SK-N-SH (cell line): Measurements from ENCODE around the gene EFHD1. TPM values are rescaled to one million over a fixed set of nuclear protein-coding genes. Genes with fewer than 3 reads are reported as not detected.

Experiments
- CTCF ChIA-PET: fragments of 300-600, 350-600 bp; formaldehyde crosslinking; extraction: SDS; loops from one replicate; lab custom pipeline; 2021; lab: Yijun Ruan, JAX
- POLR2A ChIA-PET: fragments of 350-600 bp; sonication (Branson Sonifier 250); formaldehyde crosslinking; extraction: SDS; loops from one replicate; lab custom pipeline; 2020; ENCODE audit warnings: antibody characterized with exemption, inconsistent platforms; lab: Yijun Ruan, JAX
- DNase-seq: peaks from one replicate; pipeline ENCODE4 v3.0.0; 2012
- H2AFZ ChIP-seq: fragments of 200-600 bp; sonication (generic); 2 replicates; pipeline ENCODE4 v1.8.1; 2016; ENCODE audit warnings: antibody characterized with exemption, mild to moderate bottlenecking, low read depth
- H3F3A ChIP-seq: fragments of 200-600 bp; sonication (generic); replicated peaks from 2 replicates; pipeline ENCODE3; 2016; ENCODE audit warnings: antibody characterized with exemption, mild to moderate bottlenecking; ENCODE audit not compliant: insufficient read depth
- H3K27ac ChIP-seq, 2 experiments: fragments of 200-500 bp in 1 of 2; fragments of 200-600 bp in 1 of 2; sonication (Bioruptor generic) in 1 of 2; sonication (generic), shearing (Covaris generic) in 1 of 2; 2 replicates each; pipeline versions ENCODE4 v1.5.1 to v1.6.1; 2014 to 2016; ENCODE audit warnings: low read depth in 2 of 2, inconsistent platforms in 1 of 2, low read length in 1 of 2, mild to moderate bottlenecking in 1 of 2, mixed read lengths in 1 of 2
- H3K27me3 ChIP-seq: fragments of 200-600 bp; sonication (generic), shearing (Covaris generic); 2 replicates; pipeline ENCODE4 v1.6.1; 2016; ENCODE audit warnings: mixed run types; ENCODE audit not compliant: insufficient read depth
- H3K36me3 ChIP-seq, 2 experiments: fragments of 200-500 bp in 1 of 2; fragments of 200-600 bp in 1 of 2; sonication (Bioruptor generic) in 1 of 2; sonication (generic) in 1 of 2; replicated peaks in 1 of 2; 2 replicates each; pipeline versions ENCODE3 to v1.5.1; 2014 to 2016; ENCODE audit warnings: low read length in 1 of 2, mild to moderate bottlenecking in 1 of 2; ENCODE audit not compliant: insufficient read depth in 2 of 2, control insufficient read depth in 1 of 2
- H3K4me1 ChIP-seq, 2 experiments: fragments of 200-500 bp in 1 of 2; fragments of 200-600 bp in 1 of 2; sonication (Bioruptor generic) in 1 of 2; sonication (generic), shearing (Covaris generic) in 1 of 2; 2 replicates each; pipeline versions ENCODE4 v1.5.1 to v1.6.1; 2014 to 2016; ENCODE audit warnings: low read depth in 1 of 2, low read length in 1 of 2, mixed run types in 1 of 2; ENCODE audit not compliant: insufficient read depth in 2 of 2, control insufficient read depth in 1 of 2
- H3K4me2 ChIP-seq: fragments of 200-600 bp; sonication (generic), shearing (Covaris generic); 2 replicates; pipeline ENCODE4 v1.6.1; 2017; ENCODE audit warnings: mixed run types
- H3K4me3 ChIP-seq, 2 experiments: fragments of 200-500 bp in 1 of 2; fragments of 200-600 bp in 1 of 2; sonication (Bioruptor generic) in 1 of 2; sonication (generic), shearing (Covaris generic) in 1 of 2; 2 replicates each; pipeline versions ENCODE4 v1.5.1 to v1.8.1; 2014 to 2016; ENCODE audit warnings: low read depth in 2 of 2, inconsistent platforms in 1 of 2, low read length in 1 of 2, mild to moderate bottlenecking in 1 of 2, mixed read lengths in 1 of 2, moderate library complexity in 1 of 2
- H3K79me2 ChIP-seq: fragments of 200-600 bp; sonication (generic); 2 replicates; pipeline ENCODE4 v1.8.1; 2017; ENCODE audit warnings: mild to moderate bottlenecking; ENCODE audit not compliant: insufficient read depth
- H3K9ac ChIP-seq: fragments of 200-600 bp; sonication (generic); 2 replicates; pipeline ENCODE4 v1.6.1; 2017; ENCODE audit warnings: mixed run types
- H3K9me2 ChIP-seq: fragments of 200-600 bp; sonication (generic); 2 replicates; pipeline ENCODE4 v1.6.1; 2017; ENCODE audit warnings: mixed run types
- H3K9me3 ChIP-seq: fragments of 200-600 bp; sonication (generic); 2 replicates; pipeline ENCODE4 v1.6.1; 2017; ENCODE audit warnings: mixed run types, mild to moderate bottlenecking, moderate library complexity
- H4K20me1 ChIP-seq: fragments of 200-600 bp; sonication (generic); 2 replicates; pipeline ENCODE4 v1.6.1; 2017; ENCODE audit warnings: mild to moderate bottlenecking, mixed run types; ENCODE audit not compliant: insufficient read depth
- CHD2 ChIP-seq: fragments of 150-350 bp; IDR thresholded peaks from 2 replicates; pipeline ENCODE4 v1.6.1; 2018; ENCODE audit warnings: low read length; ENCODE audit not compliant: partially characterized antibody
- ELF1 ChIP-seq: IDR thresholded peaks from 2 replicates; pipeline ENCODE4 v1.4.0; 2012
- EP300 ChIP-seq, 2 experiments: IDR thresholded peaks; 2 replicates each; pipeline versions ENCODE4 v1.4.0 to v1.6.1; 2012; ENCODE audit warnings: borderline replicate concordance in 1 of 2, low read depth in 1 of 2, low read length in 1 of 2
- FOXM1 ChIP-seq: IDR thresholded peaks from 2 replicates; pipeline ENCODE4 v1.4.0; 2012; ENCODE audit warnings: low read depth, mild to moderate bottlenecking
- GATA2 ChIP-seq: sonication (generic); formaldehyde crosslinking; IDR thresholded peaks from 2 replicates; pipeline ENCODE4 v1.5.0; 2020; ENCODE audit warnings: mild to moderate bottlenecking, missing genetic modification reagents
- MEF2A ChIP-seq: IDR thresholded peaks from 2 replicates; pipeline ENCODE4 v1.4.0; 2012; ENCODE audit warnings: low read depth, borderline replicate concordance
- NFIC ChIP-seq: IDR thresholded peaks from 2 replicates; pipeline ENCODE4 v1.4.0; 2012; ENCODE audit warnings: borderline replicate concordance
- PBX3 ChIP-seq: IDR thresholded peaks from 2 replicates; pipeline ENCODE4; 2012
- POLR2AphosphoS5 ChIP-seq: IDR thresholded peaks from 2 replicates; pipeline ENCODE4 v1.6.1; 2012; ENCODE audit warnings: low read depth, low read length
- RAD21 ChIP-seq: IDR thresholded peaks from 2 replicates; pipeline ENCODE4 v1.6.1; 2012; ENCODE audit warnings: mild to moderate bottlenecking, low read length
- RCOR1 ChIP-seq: fragments of 150-350 bp; IDR thresholded peaks from 2 replicates; pipeline ENCODE4 v1.6.1; 2017; ENCODE audit warnings: antibody characterized with exemption, low read length
- REST ChIP-seq: IDR thresholded peaks from 2 replicates; pipeline ENCODE4 v1.6.1; 2012; ENCODE audit warnings: mild to moderate bottlenecking, low read depth, low read length, moderate library complexity
- SIN3A ChIP-seq: IDR thresholded peaks from 2 replicates; pipeline ENCODE4 v1.6.1; 2012; ENCODE audit warnings: low read depth, mild to moderate bottlenecking, low read length, moderate library complexity, borderline replicate concordance
- SMC3 ChIP-seq: IDR thresholded peaks from 2 replicates; pipeline ENCODE4 v1.6.1; 2012; ENCODE audit warnings: low read depth, low read length, improper control_type of control experiment
- TAF1 ChIP-seq: IDR thresholded peaks from 2 replicates; pipeline ENCODE4 v1.6.1; 2012; ENCODE audit warnings: low read depth, mild to moderate bottlenecking, low read length, moderate library complexity, borderline replicate concordance
- TCF12 ChIP-seq: IDR thresholded peaks from 2 replicates; pipeline ENCODE4 v1.4.0; 2012
- USF1 ChIP-seq: IDR thresholded peaks from 2 replicates; pipeline ENCODE4 v1.4.0; 2012; ENCODE audit warnings: low read depth, borderline replicate concordance
- WGBS: methylation state at CpG from one replicate; pipeline ENCODE4 v1.1.6; 2017; ENCODE audit warnings: low lambda C conversion rate; 5-methylcytosine and 5-hydroxymethylcytosine counted together
- polyA plus RNA-seq, 3 experiments: library from polyadenylated mRNA; depleted of rRNA; stranded (reverse); fragments of >200 nt; gene quantifications; 2 replicates each; pipeline ENCODE4 v1.2.3, GENCODE V29; 2012
- TF ChIP-seq, protein P1 (sequence below): fragments of 150-350 bp; IDR thresholded peaks from 2 replicates; pipeline ENCODE4 v1.6.1; 2017; ENCODE audit warnings: antibody characterized with exemption, low read length, low read depth, borderline replicate concordance
- TF ChIP-seq, protein P2 (sequence below): IDR thresholded peaks from 2 replicates; pipeline ENCODE4 v1.4.0; 2012; ENCODE audit warnings: low read depth
- TF ChIP-seq, protein P3 (sequence below): fragments of 150-350 bp; IDR thresholded peaks from 2 replicates; pipeline ENCODE4 v1.6.1; 2016; ENCODE audit warnings: mild to moderate bottlenecking, low read depth, low read length

EFHD1 gene
- polyA plus RNA-seq, 1 of the 3 experiments (the other 2 are of a cell fraction): not detected

GRCh38 chr2:232641153-232641848 is 7.9 kb downstream of the EFHD1 start:
- POLR2A ChIA-PET: no interaction called here
- 73% methylated on average over 11 of the region's 11 CpGs for WGBS
- Histone ChIP-seq H3K4me3 (no peak overlapping the region), H3K79me2 (no peaks in the 10 kb centered on the region)
- TF ChIP-seq GATA2 (CRISPR knock-in tag): no peak
- TF ChIP-seq TCF12: no peak
- TF ChIP-seq FOXM1: no peak
- TF ChIP-seq, all 33 proteins: peak for 0
- CTCF ChIA-PET: no interaction called here
- H3K27ac ChIP-seq: no peak overlapping the region
- H3K4me2 ChIP-seq: no peak overlapping the region
- no peak overlapping the region for H3K9ac ChIP-seq
- no peak overlapping the region for H2AFZ ChIP-seq
- no peaks in the 10 kb centered on the region; the same call in 1 of the 2 replicates for H3K27me3 ChIP-seq
- no peaks in the 10 kb centered on the region for H3K36me3 ChIP-seq
- no peaks in the 10 kb centered on the region for H4K20me1 ChIP-seq
- H3K9me2 ChIP-seq: no peaks in the 10 kb centered on the region
- H3K9me3 ChIP-seq: no peaks in the 10 kb centered on the region
- H3K4me1 ChIP-seq: no peaks in the 10 kb centered on the region
- no peaks in the 10 kb centered on the region for H3F3A ChIP-seq
- DNase-seq: no peak

DNA sequence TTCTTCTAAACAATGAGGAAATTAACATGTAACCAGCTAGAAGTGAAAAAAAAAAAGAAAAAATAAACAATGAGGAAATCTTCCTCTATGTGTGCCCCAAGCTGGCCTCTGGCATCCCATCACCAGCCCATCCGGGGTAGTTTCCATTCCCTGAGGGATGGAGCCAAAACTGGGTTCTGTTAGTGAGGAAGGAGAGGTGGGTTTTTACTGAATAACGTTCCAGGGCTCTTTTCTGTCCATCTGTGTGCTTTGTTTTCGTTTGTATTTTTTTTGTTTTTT is 9.7 kb downstream of the EFHD1 start:
- Histone ChIP-seq H2AFZ (no peak overlapping the region), H3K9ac (no peak overlapping the region), H3K27ac (no peak overlapping the region), H3K4me3 (no peak overlapping the region), H3K27me3 (no peaks in the 10 kb centered on the region; the same call in 1 of the 2 replicates), H3K4me2 (no peak overlapping the region), H3K4me1 (no peaks in the 10 kb centered on the region), H3K36me3 (no peaks in the 10 kb centered on the region), H3K79me2 (no peaks in the 10 kb centered on the region), H3K9me2 (no peaks in the 10 kb centered on the region), H3F3A (no peaks in the 10 kb centered on the region), H3K9me3 (no peaks in the 10 kb centered on the region), H4K20me1 (no peaks in the 10 kb centered on the region)
- CTCF ChIA-PET: interaction anchor here (0.5 kb wide), 1 partner anchor 86 kb away, joined by 3 read pairs; no protein-coding TSS in a partner anchor
- 53% methylated on average over 3 of the region's 3 CpGs for WGBS
- POLR2A ChIA-PET: no interaction called here
- TF ChIP-seq SIN3A (no peak), PBX3 (no peak), FOXM1 (no peak), TAF1 (no peak), SMC3 (no peak), REST (no peak), EP300 (IDR thresholded peaks at IDR 0.05; ENCODE audit: borderline replicate concordance in 1 of 2, low read depth in 1 of 2, low read length in 1 of 2) (no peak), ELF1 (no peak), RCOR1 (no peak), NFIC (no peak), POLR2AphosphoS5 (no peak), MEF2A (no peak), CHD2 (no peak), GATA2 (CRISPR knock-in tag) (no peak), RAD21 (no peak), USF1 (no peak)
- TF ChIP-seq, protein P1, sequence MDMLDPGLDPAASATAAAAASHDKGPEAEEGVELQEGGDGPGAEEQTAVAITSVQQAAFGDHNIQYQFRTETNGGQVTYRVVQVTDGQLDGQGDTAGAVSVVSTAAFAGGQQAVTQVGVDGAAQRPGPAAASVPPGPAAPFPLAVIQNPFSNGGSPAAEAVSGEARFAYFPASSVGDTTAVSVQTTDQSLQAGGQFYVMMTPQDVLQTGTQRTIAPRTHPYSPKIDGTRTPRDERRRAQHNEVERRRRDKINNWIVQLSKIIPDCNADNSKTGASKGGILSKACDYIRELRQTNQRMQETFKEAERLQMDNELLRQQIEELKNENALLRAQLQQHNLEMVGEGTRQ: no peak
- TF ChIP-seq, protein P2, sequence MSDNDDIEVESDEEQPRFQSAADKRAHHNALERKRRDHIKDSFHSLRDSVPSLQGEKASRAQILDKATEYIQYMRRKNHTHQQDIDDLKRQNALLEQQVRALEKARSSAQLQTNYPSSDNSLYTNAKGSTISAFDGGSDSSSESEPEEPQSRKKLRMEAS: no peak
- TF ChIP-seq, protein P3, sequence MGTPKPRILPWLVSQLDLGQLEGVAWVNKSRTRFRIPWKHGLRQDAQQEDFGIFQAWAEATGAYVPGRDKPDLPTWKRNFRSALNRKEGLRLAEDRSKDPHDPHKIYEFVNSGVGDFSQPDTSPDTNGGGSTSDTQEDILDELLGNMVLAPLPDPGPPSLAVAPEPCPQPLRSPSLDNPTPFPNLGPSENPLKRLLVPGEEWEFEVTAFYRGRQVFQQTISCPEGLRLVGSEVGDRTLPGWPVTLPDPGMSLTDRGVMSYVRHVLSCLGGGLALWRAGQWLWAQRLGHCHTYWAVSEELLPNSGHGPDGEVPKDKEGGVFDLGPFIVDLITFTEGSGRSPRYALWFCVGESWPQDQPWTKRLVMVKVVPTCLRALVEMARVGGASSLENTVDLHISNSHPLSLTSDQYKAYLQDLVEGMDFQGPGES: no peak
- DNase-seq: no peak
